Omental fat pad (tissue), 4 donors: Measurements from ENCODE around the gene HRH2. TPM values are rescaled to one million over a fixed set of nuclear protein-coding genes. Genes with fewer than 3 reads are reported as not detected.

Source experiments
- ATAC-seq: fragments of 150-250 bp; one replicate; pipeline ENCODE4 v1.9.1; 2016; ENCODE audit warnings: mild to moderate bottlenecking, moderate library complexity; ENCODE audit not compliant: low FRiP score
- DNase-seq: peaks from one replicate; pipeline ENCODE4 v3.0.0-alpha.2; 2019; ENCODE audit warnings: low spot score
- total RNA-seq, 4 donors: library from RNA; depleted of rRNA; stranded (reverse); fragments of >200 nt; gene quantifications; one replicate each; pipeline ENCODE4 v1.1.0, GENCODE V29; 2016
- TF ChIP-seq, protein P1 (sequence below), 3 donors: fragments of 450-650 bp; IDR thresholded peaks; one replicate each; pipeline ENCODE4 v1.5.1; 2016 to 2017; ENCODE audit warnings: antibody characterized with exemption in 3 of 3, mild to moderate bottlenecking in 3 of 3, moderate library complexity in 2 of 3

Gene HRH2, protein sequence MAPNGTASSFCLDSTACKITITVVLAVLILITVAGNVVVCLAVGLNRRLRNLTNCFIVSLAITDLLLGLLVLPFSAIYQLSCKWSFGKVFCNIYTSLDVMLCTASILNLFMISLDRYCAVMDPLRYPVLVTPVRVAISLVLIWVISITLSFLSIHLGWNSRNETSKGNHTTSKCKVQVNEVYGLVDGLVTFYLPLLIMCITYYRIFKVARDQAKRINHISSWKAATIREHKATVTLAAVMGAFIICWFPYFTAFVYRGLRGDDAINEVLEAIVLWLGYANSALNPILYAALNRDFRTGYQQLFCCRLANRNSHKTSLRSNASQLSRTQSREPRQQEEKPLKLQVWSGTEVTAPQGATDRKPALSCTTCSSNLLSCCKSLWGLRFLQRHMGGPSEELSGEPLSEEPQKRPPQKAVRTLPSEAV
- total RNA-seq = 10 to 100 TPM in 2 of 4 donors, 1 to 10 TPM in 2; 2.9 to 22.6 (median 10.4) TPM

DNA sequence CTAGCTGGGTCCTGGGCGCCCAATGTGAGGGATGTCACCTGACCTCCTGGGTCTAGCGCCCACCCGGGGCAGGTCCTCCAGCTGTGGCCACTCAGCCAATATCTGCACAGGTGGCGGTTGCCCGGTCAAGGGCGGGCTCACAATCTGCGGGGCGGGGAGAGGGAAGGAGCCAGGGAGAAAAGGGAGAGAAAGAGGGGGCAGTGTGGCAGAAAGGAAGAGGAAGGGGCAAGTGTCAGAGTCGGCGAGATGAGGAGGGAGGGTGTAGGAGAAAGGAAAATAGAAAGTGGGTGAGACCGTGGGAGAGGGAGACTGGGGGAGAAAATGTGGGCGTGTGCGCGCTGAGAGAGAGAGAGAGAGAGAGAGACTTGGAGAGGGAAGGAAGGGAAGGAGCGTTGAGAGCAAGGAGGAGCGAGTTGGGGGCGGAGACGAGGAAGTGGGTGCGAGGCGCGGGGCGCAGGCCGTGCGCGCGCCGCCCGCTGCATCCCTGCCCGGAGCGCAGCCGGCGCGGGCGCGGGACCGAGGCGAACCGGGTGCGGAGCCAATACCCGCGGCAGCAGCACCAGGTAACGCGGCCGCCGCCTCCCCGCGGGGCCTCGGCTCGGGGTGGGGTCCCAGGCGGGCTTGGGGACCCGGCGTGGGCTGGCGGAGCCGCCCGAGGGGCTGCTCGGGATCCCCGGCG, at the start of gene HRH2:
TSS of gene HRH2 (plus strand) at position 479 of the 679 bp plus-strand sequence. CDS start 25,163 bp downstream, outside the sequence.
- TF ChIP-seq, protein P1, sequence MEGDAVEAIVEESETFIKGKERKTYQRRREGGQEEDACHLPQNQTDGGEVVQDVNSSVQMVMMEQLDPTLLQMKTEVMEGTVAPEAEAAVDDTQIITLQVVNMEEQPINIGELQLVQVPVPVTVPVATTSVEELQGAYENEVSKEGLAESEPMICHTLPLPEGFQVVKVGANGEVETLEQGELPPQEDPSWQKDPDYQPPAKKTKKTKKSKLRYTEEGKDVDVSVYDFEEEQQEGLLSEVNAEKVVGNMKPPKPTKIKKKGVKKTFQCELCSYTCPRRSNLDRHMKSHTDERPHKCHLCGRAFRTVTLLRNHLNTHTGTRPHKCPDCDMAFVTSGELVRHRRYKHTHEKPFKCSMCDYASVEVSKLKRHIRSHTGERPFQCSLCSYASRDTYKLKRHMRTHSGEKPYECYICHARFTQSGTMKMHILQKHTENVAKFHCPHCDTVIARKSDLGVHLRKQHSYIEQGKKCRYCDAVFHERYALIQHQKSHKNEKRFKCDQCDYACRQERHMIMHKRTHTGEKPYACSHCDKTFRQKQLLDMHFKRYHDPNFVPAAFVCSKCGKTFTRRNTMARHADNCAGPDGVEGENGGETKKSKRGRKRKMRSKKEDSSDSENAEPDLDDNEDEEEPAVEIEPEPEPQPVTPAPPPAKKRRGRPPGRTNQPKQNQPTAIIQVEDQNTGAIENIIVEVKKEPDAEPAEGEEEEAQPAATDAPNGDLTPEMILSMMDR (IDR thresholded peaks at IDR 0.05) = no peak
- ATAC-seq = no peak
- no peak for DNase-seq

DNA sequence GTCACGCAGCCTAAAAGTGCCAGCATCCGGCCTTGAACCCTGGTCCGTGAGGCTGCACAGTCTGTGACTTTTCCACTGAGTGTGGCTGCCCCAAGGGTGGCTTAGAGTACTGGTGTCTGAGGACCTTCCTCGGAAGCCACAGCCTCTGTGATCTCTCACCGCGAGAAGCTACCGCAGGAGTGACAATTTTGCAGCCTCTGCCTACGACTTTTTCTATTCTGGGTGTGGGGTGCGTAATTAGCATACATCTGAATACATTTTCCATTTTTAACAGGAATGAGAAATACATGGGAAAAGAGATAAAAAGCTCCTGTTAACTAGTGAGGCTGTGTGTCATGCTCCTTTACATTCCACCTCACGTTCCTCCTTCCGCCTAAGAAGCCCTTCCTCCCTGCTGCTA, 48.3 kb upstream of the HRH2 start:
- no peak for ATAC-seq
- TF ChIP-seq, protein P1 (IDR thresholded peaks at IDR 0.05) = no peak
- DNase-seq = no peak

DNA sequence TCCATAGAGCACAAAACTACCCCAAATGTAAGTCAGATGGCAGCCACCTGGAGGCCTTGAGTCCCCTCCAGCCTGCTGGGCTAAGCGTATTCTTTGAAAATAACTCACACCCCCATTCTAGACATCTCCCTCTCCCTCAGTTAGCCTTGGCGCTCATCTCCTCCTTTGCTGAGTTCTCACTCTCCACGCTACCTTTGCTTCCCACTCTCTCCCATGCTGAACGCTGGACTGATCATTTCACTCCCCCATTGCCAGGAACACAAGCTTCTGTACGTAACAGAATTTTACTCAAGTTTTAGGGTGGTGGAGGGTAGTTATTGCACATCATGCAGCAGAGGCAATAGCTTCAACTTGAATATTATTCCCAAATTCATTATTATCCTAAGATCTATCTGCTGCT, 47.5 kb upstream of the HRH2 start:
- no peak for ATAC-seq
- DNase-seq = no peak
- TF ChIP-seq, protein P1 (IDR thresholded peaks at IDR 0.05) = no peak

- ATAC-seq = no peak
- TF ChIP-seq, protein P1 (IDR thresholded peaks at IDR 0.05) = no peak
- no peak for DNase-seq
Observed at GRCh38 chr5:175610898-175611297, 47.0 kb upstream of the HRH2 start.

DNA sequence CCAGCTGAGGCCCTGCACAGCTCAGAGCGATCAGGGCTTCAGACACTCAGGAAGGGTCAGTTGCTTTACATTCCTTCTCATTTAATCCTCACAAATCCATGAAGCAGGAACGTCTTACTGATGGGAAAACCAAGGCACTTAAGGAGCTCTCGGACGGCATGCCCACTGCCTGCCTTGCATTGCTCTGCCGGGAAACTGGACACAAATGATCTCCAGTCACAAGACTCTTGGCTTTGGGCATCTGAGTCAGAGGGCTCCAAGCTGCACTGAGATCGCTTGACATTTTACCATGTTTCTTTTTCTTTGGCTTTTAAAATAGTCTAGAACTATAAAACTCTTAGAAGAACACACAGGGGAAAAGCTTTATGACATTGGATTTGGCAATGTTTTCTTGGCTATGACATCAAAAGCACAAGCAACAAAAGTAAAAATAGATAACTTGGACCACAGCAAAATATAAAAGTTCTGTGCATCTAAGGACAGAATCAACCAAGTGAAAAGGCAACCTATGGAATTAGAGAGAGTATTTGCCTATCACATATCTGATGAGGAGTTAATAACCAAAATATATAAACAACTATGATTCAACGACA, 43.6 kb upstream of the HRH2 start:
- no peak for DNase-seq
- no peak for ATAC-seq
- TF ChIP-seq, protein P1 (IDR thresholded peaks at IDR 0.05) = no peak

GRCh38 chr5:175614861-175615260, 43.0 kb upstream of the HRH2 start:
- ATAC-seq (no peak), DNase-seq (no peak)
- TF ChIP-seq, protein P1 (IDR thresholded peaks at IDR 0.05) = no peak
